Measurements from ENCODE around the gene CCDC12.

The CCDC12 gene

DNA sequence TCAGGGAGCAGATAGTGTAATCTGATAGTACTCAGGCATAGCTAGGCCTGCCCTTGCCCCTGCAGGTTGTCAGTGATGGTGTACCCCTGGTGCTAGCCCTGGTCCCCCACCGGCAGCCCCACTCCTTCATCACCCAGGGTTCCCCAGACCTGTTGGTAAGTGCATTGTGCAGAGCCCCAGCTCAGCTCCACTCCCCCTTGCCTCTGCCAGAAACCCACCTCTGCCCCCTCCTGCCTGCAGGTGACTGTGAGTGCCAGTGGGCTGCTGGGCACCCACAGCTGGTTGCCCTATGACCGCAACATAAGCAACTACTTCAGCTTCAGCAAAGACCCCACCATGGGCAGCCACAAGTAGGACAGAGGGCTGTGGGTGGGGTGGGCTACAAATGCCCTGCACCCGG is 30.5 kb upstream of the CCDC12 start:
- Histone ChIP-seq H3K4me1 (peaks cover 4 to 15% (median 12%) of the 10 kb centered on the region in 4 donors), H3K27ac (no peak overlapping the region), H3K27me3 (no peaks in the 10 kb centered on the region), H3K4me3 (no peak overlapping the region), H3K9me3 (no peaks in the 10 kb centered on the region), H3K36me3 (peaks cover 11 to 57% (median 29%) of the 10 kb centered on the region in 3 donors)
- TF ChIP-seq, protein P1, sequence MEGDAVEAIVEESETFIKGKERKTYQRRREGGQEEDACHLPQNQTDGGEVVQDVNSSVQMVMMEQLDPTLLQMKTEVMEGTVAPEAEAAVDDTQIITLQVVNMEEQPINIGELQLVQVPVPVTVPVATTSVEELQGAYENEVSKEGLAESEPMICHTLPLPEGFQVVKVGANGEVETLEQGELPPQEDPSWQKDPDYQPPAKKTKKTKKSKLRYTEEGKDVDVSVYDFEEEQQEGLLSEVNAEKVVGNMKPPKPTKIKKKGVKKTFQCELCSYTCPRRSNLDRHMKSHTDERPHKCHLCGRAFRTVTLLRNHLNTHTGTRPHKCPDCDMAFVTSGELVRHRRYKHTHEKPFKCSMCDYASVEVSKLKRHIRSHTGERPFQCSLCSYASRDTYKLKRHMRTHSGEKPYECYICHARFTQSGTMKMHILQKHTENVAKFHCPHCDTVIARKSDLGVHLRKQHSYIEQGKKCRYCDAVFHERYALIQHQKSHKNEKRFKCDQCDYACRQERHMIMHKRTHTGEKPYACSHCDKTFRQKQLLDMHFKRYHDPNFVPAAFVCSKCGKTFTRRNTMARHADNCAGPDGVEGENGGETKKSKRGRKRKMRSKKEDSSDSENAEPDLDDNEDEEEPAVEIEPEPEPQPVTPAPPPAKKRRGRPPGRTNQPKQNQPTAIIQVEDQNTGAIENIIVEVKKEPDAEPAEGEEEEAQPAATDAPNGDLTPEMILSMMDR (IDR thresholded peaks at IDR 0.05): no peak
- intact Hi-C loops (cut with DNase I; ENCODE audit: low total_unique reads): loop anchor here (10.0 kb wide), 1 partner anchor 278 kb away; the partner anchor contains the start of genes KIF9 and KLHL18
- DNase-seq: peak in 1 of 2 donors; percentile 56

DNA sequence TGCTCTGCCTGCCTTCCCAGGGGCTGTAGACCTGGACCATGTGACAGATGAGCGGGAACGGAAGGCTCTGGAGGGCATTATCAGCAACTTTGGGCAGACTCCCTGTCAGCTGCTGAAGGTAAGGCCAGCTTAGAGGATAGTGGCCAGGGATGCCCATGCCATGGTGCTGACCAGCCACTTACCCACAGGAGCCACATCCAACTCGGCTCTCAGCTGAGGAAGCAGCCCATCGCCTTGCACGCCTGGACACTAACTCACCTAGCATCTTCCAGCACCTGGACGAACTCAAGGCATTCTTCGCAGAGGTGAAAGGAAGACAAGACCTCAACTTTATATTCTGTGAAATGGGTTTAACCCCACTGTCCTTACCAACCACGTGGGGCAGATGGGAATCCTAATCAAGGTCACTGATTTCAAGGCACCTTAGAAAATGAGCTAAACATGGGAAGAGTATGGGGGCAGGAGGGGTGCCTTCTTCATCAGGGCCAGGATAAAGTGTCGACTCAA is 29.7 kb upstream of the CCDC12 start:
- TF ChIP-seq, protein P1 (IDR thresholded peaks at IDR 0.05): no peak
- Histone ChIP-seq H3K4me1 (peaks cover 4 to 15% (median 12%) of the 10 kb centered on the region in 4 donors), H3K36me3 (peaks cover 15 to 65% (median 37%) of the 10 kb centered on the region in 3 donors), H3K4me3 (no peak overlapping the region), H3K9me3 (no peaks in the 10 kb centered on the region), H3K27ac (no peak overlapping the region), H3K27me3 (no peaks in the 10 kb centered on the region)
- DNase-seq: no peak
- intact Hi-C loops (cut with DNase I; ENCODE audit: low total_unique reads): loop anchor here (10.0 kb wide), 1 partner anchor 279 kb away; the partner anchor contains the start of genes KIF9 and KLHL18

DNA sequence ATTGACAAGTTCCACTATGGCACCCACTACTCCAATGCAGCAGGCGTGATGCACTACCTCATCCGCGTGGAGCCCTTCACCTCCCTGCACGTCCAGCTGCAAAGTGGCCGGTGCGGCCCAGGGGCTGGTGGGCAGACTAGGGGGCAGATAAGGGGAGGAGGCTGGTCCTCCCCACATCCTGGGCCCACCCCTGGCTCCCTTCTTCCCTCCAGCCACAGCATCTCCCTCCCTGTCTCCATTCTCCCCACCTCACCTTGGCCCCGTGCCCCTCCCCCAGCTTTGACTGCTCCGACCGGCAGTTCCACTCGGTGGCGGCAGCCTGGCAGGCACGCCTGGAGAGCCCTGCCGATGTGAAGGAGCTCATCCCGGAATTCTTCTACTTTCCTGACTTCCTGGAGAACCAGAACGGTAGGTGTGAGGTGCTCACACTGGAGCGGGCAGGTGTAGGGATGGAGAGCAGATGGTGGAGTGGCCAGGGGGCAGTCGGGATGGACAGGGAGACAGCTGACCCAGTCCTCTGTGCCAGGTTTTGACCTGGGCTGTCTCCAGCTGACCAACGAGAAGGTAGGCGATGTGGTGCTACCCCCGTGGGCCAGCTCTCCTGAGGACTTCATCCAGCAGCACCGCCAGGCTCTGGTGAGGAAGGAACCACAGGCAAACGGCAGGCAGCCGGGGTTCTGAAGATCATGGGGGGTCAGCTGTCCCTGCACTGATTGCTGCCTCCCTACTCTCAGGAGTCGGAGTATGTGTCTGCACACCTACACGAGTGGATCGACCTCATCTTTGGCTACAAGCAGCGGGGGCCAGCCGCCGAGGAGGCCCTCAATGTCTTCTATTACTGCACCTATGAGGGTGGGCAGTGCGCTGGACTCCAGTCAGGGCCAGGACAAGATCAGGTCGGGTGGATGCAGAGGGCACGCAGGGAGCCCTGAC is 28.9 kb upstream of the CCDC12 start:
- Histone ChIP-seq H3K27ac (no peak overlapping the region), H3K27me3 (no peaks in the 10 kb centered on the region), H3K9me3 (no peaks in the 10 kb centered on the region), H3K4me3 (no peak overlapping the region), H3K36me3 (peaks cover 19 to 73% (median 45%) of the 10 kb centered on the region in 3 donors), H3K4me1 (peaks cover 4 to 15% (median 12%) of the 10 kb centered on the region in 4 donors)
- TF ChIP-seq, protein P1 (IDR thresholded peaks at IDR 0.05): no peak
- peak in 1 of 2 donors; percentile 63 for DNase-seq
- intact Hi-C loops (cut with DNase I; ENCODE audit: low total_unique reads): loop anchor here (10.0 kb wide), 1 partner anchor 279 kb away; the partner anchor contains the start of genes KIF9 and KLHL18

DNA sequence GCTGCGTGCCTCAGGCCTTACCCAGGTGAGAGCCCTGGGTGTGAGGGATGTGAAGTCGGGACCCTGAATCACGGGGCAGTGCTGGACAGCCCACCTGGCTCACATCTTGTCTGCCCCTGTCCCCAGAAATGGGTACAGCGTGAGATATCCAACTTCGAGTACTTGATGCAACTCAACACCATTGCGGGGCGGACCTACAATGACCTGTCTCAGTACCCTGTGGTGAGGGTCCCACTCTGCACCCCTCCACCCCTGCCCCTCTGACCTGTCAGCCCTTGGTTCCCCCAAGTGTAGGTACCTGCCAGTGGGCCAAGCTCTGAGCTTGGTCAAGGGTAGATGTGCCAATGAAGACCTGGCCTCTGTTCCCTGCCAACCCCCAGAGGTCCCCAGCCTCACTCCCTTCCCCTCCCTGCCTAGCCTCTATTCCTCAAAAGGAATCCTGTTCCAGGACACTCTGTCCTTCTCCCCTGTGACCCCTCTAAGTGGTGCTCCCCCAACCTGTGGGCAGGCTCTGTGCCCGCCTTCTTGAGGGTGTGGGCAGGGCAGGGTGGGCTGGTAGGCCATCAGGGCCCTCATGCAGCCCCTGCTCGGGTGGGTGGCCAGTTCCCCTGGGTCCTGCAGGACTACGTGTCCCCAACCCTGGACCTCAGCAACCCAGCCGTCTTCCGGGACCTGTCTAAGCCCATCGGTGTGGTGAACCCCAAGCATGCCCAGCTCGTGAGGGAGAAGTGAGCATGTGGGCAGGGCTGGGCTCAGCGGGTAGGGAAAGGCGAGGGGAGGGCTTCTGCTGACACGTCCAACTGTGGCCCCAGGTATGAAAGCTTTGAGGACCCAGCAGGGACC is 28.0 kb upstream of the CCDC12 start:
- Histone ChIP-seq H3K4me3 (no peak overlapping the region), H3K4me1 (peaks cover 0 to 7% (median 5%) of the 10 kb centered on the region in 4 donors), H3K36me3 (peaks cover 19 to 82% (median 53%) of the 10 kb centered on the region in 3 donors), H3K27ac (no peak overlapping the region), H3K9me3 (no peaks in the 10 kb centered on the region), H3K27me3 (no peaks in the 10 kb centered on the region)
- DNase-seq: peak; percentile 17 to 66
- TF ChIP-seq, protein P1 (IDR thresholded peaks at IDR 0.05): no peak
- intact Hi-C loops (cut with DNase I; ENCODE audit: low total_unique reads): loop anchor here (10.0 kb wide), 1 partner anchor 280 kb away; the partner anchor contains the start of genes KIF9 and KLHL18

Measured in tibial artery (tissue), 4 donors.